Measurements from ENCODE around the gene STX12. TPM values are rescaled to one million over a fixed set of nuclear protein-coding genes. Genes with fewer than 3 reads are reported as not detected.

STX12 gene
- total RNA-seq, 1 experiment from 2014 or later: 19.6 TPM

- Mint-ChIP-seq H3K4me3 (ENCODE audit: unreplicated experiment) (no peak overlapping the region), H3K9me3 (ENCODE audit: unreplicated experiment) (no peaks in the 10 kb centered on the region), H3K27me3 (ENCODE audit: insufficient read depth, unreplicated experiment) (no peaks in the 10 kb centered on the region), H3K4me1 (ENCODE audit: low read depth, unreplicated experiment) (no peaks in the 10 kb centered on the region), H3K27ac (ENCODE audit: unreplicated experiment) (no peak overlapping the region), H3K36me3 (ENCODE audit: insufficient read depth, unreplicated experiment) (peaks cover 16% of the 10 kb centered on the region)
- ChIA-PET CTCF (no interaction called here), POLR2A (no interaction called here)
- Histone ChIP-seq H3K4me3 (ENCODE audit: low read depth, low read length) (no peak overlapping the region), H3K9me3 (no peaks in the 10 kb centered on the region), H3K4me1 (no peaks in the 10 kb centered on the region), H3K36me3 (ENCODE audit: control insufficient read depth, insufficient read depth, low read length) (no peaks in the 10 kb centered on the region), H3K27me3 (replicated peaks; ENCODE audit: control insufficient read depth, insufficient read depth, low read length) (no peaks in the 10 kb centered on the region)
- TF ChIP-seq CTCF (IDR thresholded peaks at IDR 0.05; ENCODE audit: insufficient read depth in 1 of 2, low read depth in 1 of 2, low read length in 1 of 2, severe bottlenecking in 1 of 2, unreplicated experiment in 1 of 2): no peak
- no TSS peak for BruUV-seq (replicated peaks)
- intact Hi-C loops (cut with micrococcal nuclease; ENCODE audit: unreplicated experiment): no loop called here
- no peak for DNase-seq
Measured at GRCh38 chr1:27755286-27755685, 17.7 kb upstream of the STX12 start.

- CTCF ChIA-PET: no interaction called here
- no peaks in the 10 kb centered on the region for H3K27me3 ChIP-seq (replicated peaks; ENCODE audit: control insufficient read depth, insufficient read depth, low read length)
- H3K36me3 ChIP-seq (ENCODE audit: control insufficient read depth, insufficient read depth, low read length): no peaks in the 10 kb centered on the region
- TF ChIP-seq CTCF (IDR thresholded peaks at IDR 0.05; ENCODE audit: insufficient read depth in 1 of 2, low read depth in 1 of 2, low read length in 1 of 2, severe bottlenecking in 1 of 2, unreplicated experiment in 1 of 2): no peak
- Mint-ChIP-seq H3K9me3 (ENCODE audit: unreplicated experiment) (no peaks in the 10 kb centered on the region), H3K4me3 (ENCODE audit: unreplicated experiment) (no peak overlapping the region), H3K4me1 (ENCODE audit: low read depth, unreplicated experiment) (no peaks in the 10 kb centered on the region), H3K27ac (ENCODE audit: unreplicated experiment) (no peak overlapping the region), H3K27me3 (ENCODE audit: insufficient read depth, unreplicated experiment) (no peaks in the 10 kb centered on the region), H3K36me3 (ENCODE audit: insufficient read depth, unreplicated experiment) (peaks cover 17% of the 10 kb centered on the region)
- H3K4me1 ChIP-seq: no peaks in the 10 kb centered on the region
- no peak for DNase-seq
- POLR2A ChIA-PET: interaction anchor here (0.6 kb wide), 1 partner anchor 758 kb away, joined by 3 read pairs; no protein-coding TSS in a partner anchor
- BruUV-seq (replicated peaks): no TSS peak
- no peaks in the 10 kb centered on the region for H3K9me3 ChIP-seq
- intact Hi-C loops (cut with micrococcal nuclease; ENCODE audit: unreplicated experiment): no loop called here
- no peak overlapping the region for H3K4me3 ChIP-seq (ENCODE audit: low read depth, low read length)
Measured at GRCh38 chr1:27755865-27756264, 17.2 kb upstream of the STX12 start.

- no peaks in the 10 kb centered on the region for H3K36me3 ChIP-seq (ENCODE audit: control insufficient read depth, insufficient read depth, low read length)
- ChIA-PET POLR2A (no interaction called here), CTCF (no interaction called here)
- H3K36me3 Mint-ChIP-seq (ENCODE audit: insufficient read depth, unreplicated experiment): peaks cover 17% of the 10 kb centered on the region
- H3K9me3 ChIP-seq: no peaks in the 10 kb centered on the region
- H3K27me3 ChIP-seq (replicated peaks; ENCODE audit: control insufficient read depth, insufficient read depth, low read length): no peaks in the 10 kb centered on the region
- intact Hi-C loops (cut with micrococcal nuclease; ENCODE audit: unreplicated experiment): no loop called here
- H3K4me1 ChIP-seq: no peaks in the 10 kb centered on the region
- no peak for TF ChIP-seq CTCF (IDR thresholded peaks at IDR 0.05; ENCODE audit: insufficient read depth in 1 of 2, low read depth in 1 of 2, low read length in 1 of 2, severe bottlenecking in 1 of 2, unreplicated experiment in 1 of 2)
- no TSS peak for BruUV-seq (replicated peaks)
- no peak for DNase-seq
- H3K4me1 Mint-ChIP-seq (ENCODE audit: low read depth, unreplicated experiment): no peaks in the 10 kb centered on the region
- no peak overlapping the region for H3K4me3 ChIP-seq (ENCODE audit: low read depth, low read length)
- no peak overlapping the region for H3K27ac Mint-ChIP-seq (ENCODE audit: unreplicated experiment)
- H3K9me3 Mint-ChIP-seq (ENCODE audit: unreplicated experiment): no peaks in the 10 kb centered on the region
- H3K27me3 Mint-ChIP-seq (ENCODE audit: insufficient read depth, unreplicated experiment): no peaks in the 10 kb centered on the region
- no peak overlapping the region for H3K4me3 Mint-ChIP-seq (ENCODE audit: unreplicated experiment)
Measured at GRCh38 chr1:27759236-27759635, 13.8 kb upstream of the STX12 start.

Data from Caco-2 (cell line).